Measurements from ENCODE around the gene ZSCAN32. TPM values are rescaled to one million over a fixed set of nuclear protein-coding genes. Genes with fewer than 3 reads are reported as not detected.

The ZSCAN32 gene
- total RNA-seq, 1 experiment from 2014 or later = 19.6 TPM

DNA sequence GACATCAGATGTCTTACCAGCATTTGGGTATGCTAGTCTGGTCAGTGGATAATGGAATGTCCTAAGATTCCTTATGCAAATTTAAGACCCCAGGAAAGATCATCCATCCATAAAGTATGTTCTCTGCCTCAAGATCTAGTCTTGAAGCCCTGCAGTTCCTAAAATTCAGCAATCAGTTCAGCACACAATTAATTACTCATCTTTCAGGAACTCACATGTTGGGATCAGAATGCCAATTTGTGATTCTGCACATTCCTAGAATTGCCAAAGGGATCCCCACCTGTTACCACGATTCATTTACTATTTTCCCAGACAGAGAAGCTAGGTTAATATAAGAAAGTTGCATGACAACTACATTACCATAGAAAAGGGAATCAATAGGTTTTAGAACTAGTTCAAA, 41.9 kb downstream of the ZSCAN32 start:
- peak; percentile 31 for DNase-seq (ENCODE audit: low read depth)

DNA sequence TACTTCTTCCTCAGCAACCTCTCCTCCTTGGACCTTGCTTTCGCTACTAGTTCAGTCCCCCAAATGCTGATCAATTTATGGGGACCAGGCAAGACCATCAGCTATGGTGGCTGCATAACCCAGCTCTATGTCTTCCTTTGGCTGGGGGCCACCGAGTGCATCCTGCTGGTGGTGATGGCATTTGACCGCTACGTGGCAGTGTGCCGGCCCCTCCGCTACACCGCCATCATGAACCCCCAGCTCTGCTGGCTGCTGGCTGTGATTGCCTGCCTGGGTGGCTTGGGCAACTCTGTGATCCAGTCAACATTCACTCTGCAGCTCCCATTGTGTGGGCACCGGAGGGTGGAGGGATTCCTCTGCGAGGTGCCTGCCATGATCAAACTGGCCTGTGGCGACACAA, 44.7 kb downstream of the ZSCAN32 start:
- no peak for DNase-seq (ENCODE audit: low read depth)

DNA sequence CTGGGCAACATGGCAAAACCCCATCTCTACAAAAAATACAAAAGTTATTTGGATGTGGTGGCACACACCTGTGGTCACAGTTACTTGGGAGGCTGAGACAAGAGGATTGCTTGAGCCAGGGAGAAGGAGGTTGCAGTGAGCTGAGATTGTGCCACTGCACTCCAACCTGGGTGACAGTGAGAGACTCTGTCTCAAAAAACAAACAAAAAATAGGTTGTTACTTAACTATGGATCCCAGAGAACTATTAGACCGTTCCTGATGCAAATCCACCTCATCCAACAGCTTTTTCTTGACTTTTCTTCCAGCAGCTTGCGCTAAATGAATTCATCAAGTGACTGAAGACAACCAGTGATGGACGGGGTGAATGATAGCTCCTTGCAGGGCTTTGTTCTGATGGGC, 45.2 kb downstream of the ZSCAN32 start, which contains the start of gene OR2C1:
Gene OR2C1, plus strand, starts transcription at position 301 of the 400 bp plus-strand sequence. Its CDS starts 52 bp downstream, at position 353.
- no peak for DNase-seq (ENCODE audit: low read depth)

DNA sequence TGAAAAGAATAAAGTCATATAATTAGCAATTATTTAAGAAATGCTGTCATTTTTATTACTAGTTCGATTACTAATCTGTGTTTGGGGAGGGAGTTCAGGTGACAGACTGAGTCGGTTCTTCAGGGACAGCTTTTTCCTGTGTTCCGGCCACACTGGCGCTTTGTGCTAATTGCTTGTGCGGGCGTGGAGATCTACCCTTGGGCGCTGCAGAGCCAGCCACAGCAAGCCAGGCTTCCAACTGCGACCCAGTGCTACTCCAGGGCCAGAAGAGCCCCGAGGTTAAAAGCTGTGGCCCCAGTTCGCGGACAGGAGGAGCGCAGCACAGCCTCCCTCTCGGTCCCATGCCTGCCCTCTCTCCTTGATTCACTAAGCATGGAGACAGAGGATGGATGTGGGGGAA, 51.6 kb downstream of the ZSCAN32 start:
- no peak for DNase-seq (ENCODE audit: low read depth)

DNA sequence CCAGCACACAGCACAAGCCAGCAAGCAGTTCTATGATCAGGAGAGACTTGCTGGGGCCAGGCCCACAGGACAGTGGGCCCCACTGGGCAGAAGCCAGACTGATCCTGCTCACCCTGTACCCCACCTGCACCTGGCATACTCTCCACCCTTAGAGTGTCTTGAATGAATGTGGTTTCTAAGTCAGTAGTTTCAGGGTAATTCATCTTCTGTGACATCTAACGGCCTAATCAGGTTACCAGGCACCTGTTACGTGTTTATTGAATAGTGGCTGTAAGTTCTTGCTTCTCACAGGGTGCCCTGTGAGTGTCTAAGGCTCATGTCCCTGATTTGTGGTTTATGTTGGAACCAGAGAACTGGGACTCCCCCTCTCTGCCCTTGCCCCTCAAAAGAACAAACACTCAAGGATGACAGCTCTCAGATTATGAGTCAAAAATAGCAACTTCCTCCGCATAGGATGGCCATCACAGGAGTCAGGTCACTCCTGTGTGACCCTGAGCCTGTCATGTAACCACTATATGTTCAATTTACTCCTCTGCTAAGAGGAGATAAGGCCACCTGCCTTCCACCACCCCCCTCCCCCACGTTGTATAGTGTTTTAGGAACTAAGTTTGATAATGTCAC, 52.1 kb downstream of the ZSCAN32 start:
- no peak for DNase-seq (ENCODE audit: low read depth)

DNA sequence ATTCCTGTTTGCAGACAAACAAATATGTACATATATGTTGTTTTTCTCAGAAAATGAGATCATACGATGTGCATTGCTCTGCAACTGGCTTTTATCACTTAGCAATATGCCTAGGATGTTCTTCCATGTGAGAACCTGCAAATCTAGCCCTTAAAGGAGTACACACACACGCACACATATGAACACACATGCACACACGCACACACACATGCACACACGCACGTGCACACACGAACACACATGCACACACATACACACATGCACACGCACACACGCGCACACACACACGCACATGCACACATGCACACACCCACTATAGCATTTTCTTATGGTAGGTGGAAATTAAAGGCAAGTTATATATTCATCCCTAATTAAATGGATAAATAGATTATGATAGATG, 53.2 kb downstream of the ZSCAN32 start:
- no peak for DNase-seq (ENCODE audit: low read depth)

DNA sequence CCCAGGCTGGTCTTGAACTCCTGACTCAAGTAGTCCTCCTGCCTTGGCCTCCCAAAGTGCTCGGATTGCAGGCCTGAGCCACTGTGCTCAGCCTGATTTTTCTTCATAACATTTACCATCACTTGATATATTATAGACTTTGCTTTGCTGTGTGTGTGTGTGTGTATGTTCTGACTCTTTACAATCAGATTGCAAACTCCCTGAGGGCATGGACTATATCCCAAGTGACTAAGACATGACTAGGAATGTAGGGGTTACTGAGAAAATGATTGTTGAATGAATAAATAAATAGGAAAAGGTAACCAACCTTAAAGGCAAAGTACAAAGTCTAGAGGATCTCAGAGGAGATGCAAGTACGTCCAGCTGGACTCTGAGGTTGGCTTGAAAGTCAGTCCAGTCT, 54.8 kb downstream of the ZSCAN32 start:
- peak; percentile 10 for DNase-seq (ENCODE audit: low read depth)

Other genes starting within 250 kb of the ZSCAN32 start
- gene OR1F1, start 212.8 kb downstream of the ZSCAN32 start, total RNA-seq (2014; rRNA removed; shearing (Covaris generic)) = 0.15 TPM in 1 of 2 replicates, not detected in the other
- gene ZNF200, start 165.8 kb downstream of the ZSCAN32 start, total RNA-seq (2014; rRNA removed; shearing (Covaris generic)) = 10.0 and 17.4 TPM in 2 replicates
- 0.39 TPM in 1 of 2 replicates, not detected in the other for gene MEFV, start 144.4 kb downstream of the ZSCAN32 start, total RNA-seq (2014; rRNA removed; shearing (Covaris generic))
- gene ZNF263, start 117.5 kb downstream of the ZSCAN32 start, total RNA-seq (2014; rRNA removed; shearing (Covaris generic)) = 37.4 and 48.8 TPM in 2 replicates
- 7.5 and 10.6 TPM in 2 replicates for gene TIGD7, start 95.6 kb downstream of the ZSCAN32 start, total RNA-seq (2014; rRNA removed; shearing (Covaris generic))
- 16.5 and 22.7 TPM in 2 replicates for gene ZNF75A, start 95.5 kb downstream of the ZSCAN32 start, total RNA-seq (2014; rRNA removed; shearing (Covaris generic))
- gene OR2C1, start 45.1 kb downstream of the ZSCAN32 start, total RNA-seq (2014; rRNA removed; shearing (Covaris generic)) = not detected in 2 replicates
- 11.8 and 14.1 TPM in 2 replicates for gene ZNF174, start 211 bp upstream of the ZSCAN32 start, total RNA-seq (2014; rRNA removed; shearing (Covaris generic))
- 3.4 and 4.9 TPM in 2 replicates for gene ZNF597, start 42.5 kb upstream of the ZSCAN32 start, total RNA-seq (2014; rRNA removed; shearing (Covaris generic))
- 9.1 and 18.8 TPM in 2 replicates for gene NAA60, start 42.7 kb upstream of the ZSCAN32 start, total RNA-seq (2014; rRNA removed; shearing (Covaris generic))
- gene C16orf90, start 94.5 kb upstream of the ZSCAN32 start, total RNA-seq (2014; rRNA removed; shearing (Covaris generic)) = not detected in 2 replicates
- 13.9 and 16.5 TPM in 2 replicates for gene CLUAP1, start 100.0 kb upstream of the ZSCAN32 start, total RNA-seq (2014; rRNA removed; shearing (Covaris generic))
- not detected in 2 replicates for gene NLRC3, start 176.4 kb upstream of the ZSCAN32 start, total RNA-seq (2014; rRNA removed; shearing (Covaris generic))
- gene SLX4, start 210.6 kb upstream of the ZSCAN32 start, total RNA-seq (2014; rRNA removed; shearing (Covaris generic)) = 4.8 and 8.3 TPM in 2 replicates